Fibroblast of skin of left quadriceps (primary cell): ENCODE data around the gene SPATA31D3.
"Not testable (repeated sequence)": the region's sequence is repeated elsewhere in the genome, so short reads cannot be mapped to it uniquely, and the experiment has no call there.

Experiments used
- DNase-seq, 2 experiments: peaks; one replicate each; pipeline ENCODE4 v3.0.0-alpha.2; 2013; ENCODE audit warnings: low read depth in 2 of 2

SPATA31D3 gene

GRCh38 chr9:81943393-81943792 lies at the start of gene SPATA31D3:
Gene SPATA31D3 (plus strand): TSS chr9:81943500. CDS start chr9:81943586, 86 bp downstream.
- DNase-seq: not testable (repeated sequence)

GRCh38 chr9:81893929-81894328 lies 49.4 kb upstream of the SPATA31D3 start:
- no peak for DNase-seq

GRCh38 chr9:81894891-81895290 lies 48.4 kb upstream of the SPATA31D3 start:
- no peak for DNase-seq

GRCh38 chr9:81896070-81896469 lies 47.2 kb upstream of the SPATA31D3 start:
- no peak for DNase-seq

- DNase-seq: no peak
Measured at GRCh38 chr9:81898851-81899250, 44.4 kb upstream of the SPATA31D3 start.

GRCh38 chr9:81902196-81902595 lies 41.1 kb upstream of the SPATA31D3 start:
- no peak for DNase-seq

- no peak for DNase-seq
Measured at GRCh38 chr9:81902626-81903025, 40.7 kb upstream of the SPATA31D3 start.

- DNase-seq: peak; percentile 47 to 50
Measured at GRCh38 chr9:81906671-81907070, 36.6 kb upstream of the SPATA31D3 start.

GRCh38 chr9:81912135-81912534 lies 31.2 kb upstream of the SPATA31D3 start:
- no peak for DNase-seq

GRCh38 chr9:81915801-81916505 lies 27.3 kb upstream of the SPATA31D3 start:
- DNase-seq: no peak

- not testable (repeated sequence) for DNase-seq
Measured at GRCh38 chr9:81918507-81918906, 24.8 kb upstream of the SPATA31D3 start.

GRCh38 chr9:81928305-81928704 lies 15.0 kb upstream of the SPATA31D3 start, which contains the start of gene SPATA31D4:
Gene SPATA31D4 (plus strand): TSS chr9:81928428. CDS start chr9:81928514, 86 bp downstream.
- DNase-seq: not testable (repeated sequence)

GRCh38 chr9:81930147-81930546 lies 13.2 kb upstream of the SPATA31D3 start:
- not testable (repeated sequence) for DNase-seq

- not testable (repeated sequence) for DNase-seq
Measured at GRCh38 chr9:81933547-81933946, 9.8 kb upstream of the SPATA31D3 start.

- DNase-seq: not testable (repeated sequence)
Measured at GRCh38 chr9:81948650-81949049, 5.3 kb downstream of the SPATA31D3 start.

- DNase-seq: no peak
Measured at GRCh38 chr9:81953096-81953495, 9.8 kb downstream of the SPATA31D3 start.

- DNase-seq: no peak
Measured at GRCh38 chr9:81955625-81956024, 12.3 kb downstream of the SPATA31D3 start.

- DNase-seq: peak; percentile 57 to 61
Measured at GRCh38 chr9:81964218-81965171, 21.2 kb downstream of the SPATA31D3 start.

GRCh38 chr9:81968026-81968425 lies 24.7 kb downstream of the SPATA31D3 start:
- DNase-seq: no peak

- no peak for DNase-seq
Measured at GRCh38 chr9:81969971-81970370, 26.7 kb downstream of the SPATA31D3 start.

- DNase-seq: no peak
Measured at GRCh38 chr9:81971727-81972126, 28.4 kb downstream of the SPATA31D3 start.

- DNase-seq: no peak
Measured at GRCh38 chr9:81974764-81975163, 31.5 kb downstream of the SPATA31D3 start.
